Posterior vena cava (tissue), 2 donors: ENCODE data around the gene ELAVL2. TPM values are rescaled to one million over a fixed set of nuclear protein-coding genes. Genes with fewer than 3 reads are reported as not detected.

ENCODE experiments used
- DNase-seq: peaks from one replicate; pipeline ENCODE4 v3.0.0-alpha.2; 2020; ENCODE audit warnings: low spot score
- intact Hi-C, 2 donors: fragments of 100-400 bp; cut with DNase I; formaldehyde crosslinking; loops; one replicate each; pipeline versions ENCODE4 v1.14.1 to v1.14.2; 2022 to 2023
- total RNA-seq, 2 donors: library from RNA; stranded (reverse); fragmentation: NEBNext Ultra II Directional; extraction: Animal tissue kit (Norgen Biotek cat#: 25700); gene quantifications; one replicate each; pipeline ENCODE4 v1.2.1, GENCODE V29; 2021
- donor health status: DM: yes; HTN: yes; CAD: no.
- donor health status: DM: yes; HTN: yes; CAD: no.

ELAVL2 gene
- total RNA-seq, 2 donors from 2014 or later: 0.05 TPM; not detected in 1

- intact Hi-C loops: no loop called here
- no peak for DNase-seq
These were observed 48.7 kb downstream of the ELAVL2 start for GRCh38 chr9:23777328-23777727.

GRCh38 chr9:23775549-23775948 lies 50.5 kb downstream of the ELAVL2 start:
- intact Hi-C loops: no loop called here
- DNase-seq: no peak

- no peak for DNase-seq
- intact Hi-C loops: no loop called here
These were observed 51.8 kb downstream of the ELAVL2 start for GRCh38 chr9:23774266-23774665.

GRCh38 chr9:23772385-23772783 lies 53.7 kb downstream of the ELAVL2 start:
- DNase-seq: no peak
- intact Hi-C loops: no loop called here

GRCh38 chr9:23771746-23772384 lies 54.2 kb downstream of the ELAVL2 start:
- no peak for DNase-seq
- intact Hi-C loops: no loop called here

- DNase-seq: no peak
- intact Hi-C loops: no loop called here
These were observed 56.6 kb downstream of the ELAVL2 start for GRCh38 chr9:23769307-23769935.

- intact Hi-C loops: no loop called here
- DNase-seq: no peak
These were observed 57.2 kb downstream of the ELAVL2 start for GRCh38 chr9:23768861-23769260.

- intact Hi-C loops: no loop called here
- no peak for DNase-seq
These were observed 59.4 kb downstream of the ELAVL2 start for GRCh38 chr9:23766613-23767012.

GRCh38 chr9:23765561-23765960 lies 60.5 kb downstream of the ELAVL2 start:
- intact Hi-C loops: no loop called here
- DNase-seq: no peak

- DNase-seq: no peak
- intact Hi-C loops: no loop called here
These were observed 61.8 kb downstream of the ELAVL2 start for GRCh38 chr9:23764219-23764618.

GRCh38 chr9:23754551-23754950 lies 71.5 kb downstream of the ELAVL2 start:
- no peak for DNase-seq
- intact Hi-C loops: no loop called here

- intact Hi-C loops: no loop called here
These were observed 73.2 kb downstream of the ELAVL2 start for GRCh38 chr9:23752859-23753258.

GRCh38 chr9:23751633-23752032 lies 74.4 kb downstream of the ELAVL2 start:
- intact Hi-C loops: loop anchor here in 1 of 2 donors (2.0 kb wide), 1 partner anchor 65 kb away; no protein-coding TSS in a partner anchor

More at GRCh38 chr9:23752859-23753258, 73.2 kb downstream of the ELAVL2 start:
- no peak for DNase-seq

GRCh38 chr9:23750808-23751207 lies 75.2 kb downstream of the ELAVL2 start:
- no peak for DNase-seq
- intact Hi-C loops: loop anchor here in 1 of 2 donors (2.0 kb wide), 1 partner anchor 64 kb away; no protein-coding TSS in a partner anchor

More at GRCh38 chr9:23751633-23752032, 74.4 kb downstream of the ELAVL2 start:
- no peak for DNase-seq

- intact Hi-C loops: no loop called here
- DNase-seq: no peak
These were observed 78.7 kb downstream of the ELAVL2 start for GRCh38 chr9:23747088-23748075.

GRCh38 chr9:23746317-23746716 lies 79.7 kb downstream of the ELAVL2 start:
- DNase-seq: no peak

GRCh38 chr9:23743036-23743435 lies 83.0 kb downstream of the ELAVL2 start:
- DNase-seq: no peak
- intact Hi-C loops: no loop called here

More at GRCh38 chr9:23746317-23746716, 79.7 kb downstream of the ELAVL2 start:
- intact Hi-C loops: no loop called here

GRCh38 chr9:23741351-23741750 lies 84.7 kb downstream of the ELAVL2 start:
- no peak for DNase-seq
- intact Hi-C loops: no loop called here

GRCh38 chr9:23740531-23740930 lies 85.5 kb downstream of the ELAVL2 start:
- DNase-seq: no peak
- intact Hi-C loops: no loop called here

GRCh38 chr9:23739753-23740152 lies 86.3 kb downstream of the ELAVL2 start:
- intact Hi-C loops: no loop called here
- no peak for DNase-seq
